Smooth muscle cell (in vitro differentiated cells): ENCODE measurements around the gene FAM13A. TPM values are rescaled to one million over a fixed set of nuclear protein-coding genes. Genes with fewer than 3 reads are reported as not detected.
A peak's percentile ranks its signal among the peaks of the same experiment; 100 is the strongest.

Experiments
- DNase-seq: peaks from one replicate; lab custom pipeline; 2025; ENCODE audit not compliant: unreplicated experiment; lab: John Stamatoyannopoulos, UW
- H2AFZ ChIP-seq: fragments of 200-600 bp; sonication (generic); 2 replicates; pipeline ENCODE4 v1.6.0; 2016; ENCODE audit warnings: antibody characterized with exemption, low read depth, mild to moderate bottlenecking
- H3F3A ChIP-seq: fragments of 200-600 bp; sonication (generic); 2 replicates; pipeline ENCODE4 v1.6.0; 2017; ENCODE audit warnings: antibody characterized with exemption, low read depth
- H3K27ac ChIP-seq: fragments of 200-600 bp; sonication (generic); 2 replicates; pipeline ENCODE4 v1.5.1; 2016; ENCODE audit warnings: low read depth, mild to moderate bottlenecking
- H3K27me3 ChIP-seq: fragments of 200-600 bp; sonication (generic); 2 replicates; pipeline ENCODE4 v1.6.1; 2016; ENCODE audit warnings: low read depth, mild to moderate bottlenecking
- H3K36me3 ChIP-seq: fragments of 200-600 bp; sonication (generic); 2 replicates; pipeline ENCODE4 v1.5.1; 2016; ENCODE audit warnings: low read depth
- H3K4me1 ChIP-seq: fragments of 200-600 bp; sonication (generic); 2 replicates; pipeline ENCODE4 v1.5.1; 2016; ENCODE audit warnings: low read depth
- H3K4me2 ChIP-seq: fragments of 200-600 bp; sonication (generic); 2 replicates; pipeline ENCODE4 v1.6.0; 2016; ENCODE audit warnings: mild to moderate bottlenecking
- H3K4me3 ChIP-seq: fragments of 200-600 bp; sonication (generic); 2 replicates; pipeline ENCODE4 v1.5.1; 2016; ENCODE audit warnings: mild to moderate bottlenecking
- H3K79me2 ChIP-seq: fragments of 200-600 bp; sonication (generic); 2 replicates; pipeline ENCODE4 v1.6.0; 2016; ENCODE audit warnings: low read depth, mild to moderate bottlenecking
- H3K9ac ChIP-seq: fragments of 200-600 bp; sonication (generic); 2 replicates; pipeline ENCODE4 v1.6.0; 2016; ENCODE audit warnings: low read depth
- H3K9me3 ChIP-seq: fragments of 200-600 bp; sonication (generic); replicated peaks from 2 replicates; pipeline ENCODE4 v1.5.1; 2016; ENCODE audit warnings: low read depth
- H4K20me1 ChIP-seq: fragments of 200-600 bp; sonication (generic); 2 replicates; pipeline ENCODE4 v1.6.0; 2016; ENCODE audit warnings: low read depth
- CTCF ChIP-seq: fragments of 200-600 bp; sonication (generic); IDR thresholded peaks from 2 replicates; pipeline ENCODE4 v1.5.1; 2017; ENCODE audit warnings: borderline replicate concordance, mild to moderate bottlenecking, antibody characterized with exemption; ENCODE audit not compliant: insufficient read depth, poor library complexity, severe bottlenecking
- WGBS: methylation state at CpG from one replicate; pipeline ENCODE4 v1.1.7; 2016; ENCODE audit warnings: low lambda C conversion rate; 5-methylcytosine and 5-hydroxymethylcytosine counted together
- polyA plus RNA-seq: library from polyadenylated mRNA; unstranded; fragments of >200 nt; fragmentation: Nextera tagmentation; extraction: Ambion mirVana; gene quantifications from 2 replicates; pipeline ENCODE4 v1.2.1, GENCODE V29; 2016
- total RNA-seq: library from RNA; depleted of rRNA; stranded (reverse); fragments of >200 nt; gene quantifications from 2 replicates; pipeline ENCODE4 v1.2.3, GENCODE V29; 2014

FAM13A gene
- total and polyA plus RNA-seq, 2 experiments from 2014 or later = 14.6 to 39.9 TPM

- Histone ChIP-seq H3K9me3 (peaks cover 16% of the 10 kb centered on the region), H4K20me1 (no peaks in the 10 kb centered on the region), H3K4me1 (no peaks in the 10 kb centered on the region), H3K36me3 (peaks cover 31% of the 10 kb centered on the region), H3K27ac (no peak overlapping the region), H2AFZ (no peak overlapping the region), H3F3A (no peaks in the 10 kb centered on the region), H3K27me3 (no peaks in the 10 kb centered on the region), H3K79me2 (no peaks in the 10 kb centered on the region), H3K9ac (no peak overlapping the region), H3K4me3 (no peak overlapping the region), H3K4me2 (no peak overlapping the region)
- no peak for DNase-seq
- WGBS = 96% methylated on average over 1 of the region's 1 CpG
- no peak for TF ChIP-seq CTCF
These were observed 343.2 kb downstream of the FAM13A start for GRCh38 chr4:88713782-88714181.

- H3K9ac ChIP-seq = no peak overlapping the region
- no peaks in the 10 kb centered on the region for H3K9me3 ChIP-seq
- no peaks in the 10 kb centered on the region for H3K27me3 ChIP-seq
- H2AFZ ChIP-seq = no peak overlapping the region
- TF ChIP-seq CTCF = no peak
- H3K36me3 ChIP-seq = peaks cover 9% of the 10 kb centered on the region
- DNase-seq = no peak
- no peak overlapping the region for H3K4me2 ChIP-seq
- 95% methylated on average over 1 of the region's 1 CpG for WGBS
- H3F3A ChIP-seq = no peaks in the 10 kb centered on the region
- no peak overlapping the region for H3K27ac ChIP-seq
- no peaks in the 10 kb centered on the region for H3K79me2 ChIP-seq
- no peaks in the 10 kb centered on the region for H3K4me1 ChIP-seq
- H3K4me3 ChIP-seq = no peak overlapping the region
- no peaks in the 10 kb centered on the region for H4K20me1 ChIP-seq
These were observed 347.0 kb downstream of the FAM13A start for GRCh38 chr4:88709989-88710388.

- H3K36me3 ChIP-seq = peaks cover 5% of the 10 kb centered on the region
- no peak overlapping the region for H3K9ac ChIP-seq
These were observed 350.4 kb downstream of the FAM13A start for GRCh38 chr4:88706574-88706973.

More at GRCh38 chr4:88706574-88706973, 350.4 kb downstream of the FAM13A start:
- TF ChIP-seq CTCF = peak; percentile 24
- Histone ChIP-seq H3K4me3 (no peak overlapping the region), H3K4me2 (no peak overlapping the region), H3K27ac (no peak overlapping the region), H2AFZ (no peak overlapping the region), H3K27me3 (no peaks in the 10 kb centered on the region), H3K79me2 (no peaks in the 10 kb centered on the region), H3K4me1 (no peaks in the 10 kb centered on the region), H3F3A (no peaks in the 10 kb centered on the region), H3K9me3 (no peaks in the 10 kb centered on the region), H4K20me1 (no peaks in the 10 kb centered on the region)
- WGBS = 72% methylated on average over 9 of the region's 9 CpGs
- no peak for DNase-seq
